ENCODE measurements around the gene SLC25A17.
"Not testable (repeated sequence)": the region's sequence is repeated elsewhere in the genome, so short reads cannot be mapped to it uniquely, and the experiment has no call there.

SLC25A17 gene

GRCh38 chr22:40769761-40770160 lies 49.4 kb downstream of the SLC25A17 start:
- Histone ChIP-seq H3K4me1 (ENCODE audit: insufficient read depth, insufficient read length) (peaks cover 1% of the 10 kb centered on the region), H3K4me3 (ENCODE audit: insufficient read length, low read depth) (no peak overlapping the region), H3K27me3 (ENCODE audit: insufficient read depth, insufficient read length) (no peaks in the 10 kb centered on the region), H3K9ac (ENCODE audit: insufficient read length, low read depth) (no peak overlapping the region), H3K9me3 (ENCODE audit: insufficient read depth, low read length) (no peaks in the 10 kb centered on the region), H3K36me3 (ENCODE audit: insufficient read depth, insufficient read length, low read length) (peaks cover 43% of the 10 kb centered on the region)
- DNase-seq (ENCODE audit: low read depth, low spot score), result no peak
- no peak for TF ChIP-seq YY1 (IDR thresholded peaks at IDR 0.05; ENCODE audit: insufficient read depth, insufficient read length)
- no peak for TF ChIP-seq ZNF274 (IDR thresholded peaks at IDR 0.05; ENCODE audit: low read depth, low read length)
- TF ChIP-seq SUZ12 (IDR thresholded peaks at IDR 0.05; ENCODE audit: extremely low read depth, insufficient read depth, insufficient read length), result no peak

- H3K27me3 ChIP-seq (ENCODE audit: insufficient read depth, insufficient read length), result no peaks in the 10 kb centered on the region
- no peak overlapping the region for H3K9ac ChIP-seq (ENCODE audit: insufficient read length, low read depth)
- DNase-seq (ENCODE audit: low read depth, low spot score), result no peak
- H3K36me3 ChIP-seq (ENCODE audit: insufficient read depth, insufficient read length, low read length), result peaks cover 33% of the 10 kb centered on the region
- no peaks in the 10 kb centered on the region for H3K9me3 ChIP-seq (ENCODE audit: insufficient read depth, low read length)
- no peaks in the 10 kb centered on the region for H3K4me1 ChIP-seq (ENCODE audit: insufficient read depth, insufficient read length)
- H3K4me3 ChIP-seq (ENCODE audit: insufficient read length, low read depth), result no peak overlapping the region
- TF ChIP-seq YY1 (IDR thresholded peaks at IDR 0.05; ENCODE audit: insufficient read depth, insufficient read length), result no peak
- TF ChIP-seq ZNF274 (IDR thresholded peaks at IDR 0.05; ENCODE audit: low read depth, low read length), result no peak
- TF ChIP-seq SUZ12 (IDR thresholded peaks at IDR 0.05; ENCODE audit: extremely low read depth, insufficient read depth, insufficient read length), result no peak
Observed at GRCh38 chr22:40768206-40768605, 50.9 kb downstream of the SLC25A17 start.

- H3K36me3 ChIP-seq (ENCODE audit: insufficient read depth, insufficient read length, low read length), result peaks cover 25% of the 10 kb centered on the region
- H3K4me1 ChIP-seq (ENCODE audit: insufficient read depth, insufficient read length), result no peaks in the 10 kb centered on the region
- DNase-seq (ENCODE audit: low read depth, low spot score), result no peak
- no peak overlapping the region for H3K9ac ChIP-seq (ENCODE audit: insufficient read length, low read depth)
- TF ChIP-seq YY1 (IDR thresholded peaks at IDR 0.05; ENCODE audit: insufficient read depth, insufficient read length) (no peak), ZNF274 (IDR thresholded peaks at IDR 0.05; ENCODE audit: low read depth, low read length) (no peak), SUZ12 (IDR thresholded peaks at IDR 0.05; ENCODE audit: extremely low read depth, insufficient read depth, insufficient read length) (no peak)
- H3K4me3 ChIP-seq (ENCODE audit: insufficient read length, low read depth), result no peak overlapping the region
- H3K27me3 ChIP-seq (ENCODE audit: insufficient read depth, insufficient read length), result no peaks in the 10 kb centered on the region
- no peaks in the 10 kb centered on the region for H3K9me3 ChIP-seq (ENCODE audit: insufficient read depth, low read length)
Observed at GRCh38 chr22:40766956-40767355, 52.2 kb downstream of the SLC25A17 start.

GRCh38 chr22:40764763-40765441 lies 54.2 kb downstream of the SLC25A17 start:
- DNase-seq (ENCODE audit: low read depth, low spot score), result no peak
- no peak overlapping the region for H3K9ac ChIP-seq (ENCODE audit: insufficient read length, low read depth)
- peaks cover 9% of the 10 kb centered on the region for H3K36me3 ChIP-seq (ENCODE audit: insufficient read depth, insufficient read length, low read length)
- no peaks in the 10 kb centered on the region for H3K4me1 ChIP-seq (ENCODE audit: insufficient read depth, insufficient read length)
- TF ChIP-seq YY1 (IDR thresholded peaks at IDR 0.05; ENCODE audit: insufficient read depth, insufficient read length), result no peak
- TF ChIP-seq SUZ12 (IDR thresholded peaks at IDR 0.05; ENCODE audit: extremely low read depth, insufficient read depth, insufficient read length), result no peak
- TF ChIP-seq ZNF274 (IDR thresholded peaks at IDR 0.05; ENCODE audit: low read depth, low read length), result no peak
- H3K27me3 ChIP-seq (ENCODE audit: insufficient read depth, insufficient read length), result no peaks in the 10 kb centered on the region
- no peak overlapping the region for H3K4me3 ChIP-seq (ENCODE audit: insufficient read length, low read depth)
- H3K9me3 ChIP-seq (ENCODE audit: insufficient read depth, low read length), result no peaks in the 10 kb centered on the region

GRCh38 chr22:40759294-40759840 lies 59.8 kb downstream of the SLC25A17 start:
- Histone ChIP-seq H3K4me3 (ENCODE audit: insufficient read length, low read depth) (no peak overlapping the region), H3K9ac (ENCODE audit: insufficient read length, low read depth) (no peak overlapping the region), H3K27me3 (ENCODE audit: insufficient read depth, insufficient read length) (no peaks in the 10 kb centered on the region), H3K4me1 (ENCODE audit: insufficient read depth, insufficient read length) (no peaks in the 10 kb centered on the region), H3K36me3 (ENCODE audit: insufficient read depth, insufficient read length, low read length) (no peaks in the 10 kb centered on the region), H3K9me3 (ENCODE audit: insufficient read depth, low read length) (no peaks in the 10 kb centered on the region)
- DNase-seq (ENCODE audit: low read depth, low spot score), result no peak
- no peak for TF ChIP-seq ZNF274 (IDR thresholded peaks at IDR 0.05; ENCODE audit: low read depth, low read length)
- no peak for TF ChIP-seq YY1 (IDR thresholded peaks at IDR 0.05; ENCODE audit: insufficient read depth, insufficient read length)
- no peak for TF ChIP-seq SUZ12 (IDR thresholded peaks at IDR 0.05; ENCODE audit: extremely low read depth, insufficient read depth, insufficient read length)

GRCh38 chr22:40758851-40759250 lies 60.3 kb downstream of the SLC25A17 start:
- not testable (repeated sequence) for H3K27me3 ChIP-seq (ENCODE audit: insufficient read depth, insufficient read length); H3K4me1 ChIP-seq (ENCODE audit: insufficient read depth, insufficient read length); H3K9me3 ChIP-seq (ENCODE audit: insufficient read depth, low read length); H3K36me3 ChIP-seq (ENCODE audit: insufficient read depth, insufficient read length, low read length); H3K9ac ChIP-seq (ENCODE audit: insufficient read length, low read depth); H3K4me3 ChIP-seq (ENCODE audit: insufficient read length, low read depth); DNase-seq (ENCODE audit: low read depth, low spot score)

- DNase-seq (ENCODE audit: low read depth, low spot score), result no peak
- Histone ChIP-seq H3K9ac (ENCODE audit: insufficient read length, low read depth) (no peak overlapping the region), H3K27me3 (ENCODE audit: insufficient read depth, insufficient read length) (no peaks in the 10 kb centered on the region), H3K4me3 (ENCODE audit: insufficient read length, low read depth) (no peak overlapping the region), H3K36me3 (ENCODE audit: insufficient read depth, insufficient read length, low read length) (no peaks in the 10 kb centered on the region), H3K4me1 (ENCODE audit: insufficient read depth, insufficient read length) (no peaks in the 10 kb centered on the region), H3K9me3 (ENCODE audit: insufficient read depth, low read length) (no peaks in the 10 kb centered on the region)
- no peak for TF ChIP-seq SUZ12 (IDR thresholded peaks at IDR 0.05; ENCODE audit: extremely low read depth, insufficient read depth, insufficient read length)
- no peak for TF ChIP-seq ZNF274 (IDR thresholded peaks at IDR 0.05; ENCODE audit: low read depth, low read length)
- no peak for TF ChIP-seq YY1 (IDR thresholded peaks at IDR 0.05; ENCODE audit: insufficient read depth, insufficient read length)
Observed at GRCh38 chr22:40758390-40758789, 60.8 kb downstream of the SLC25A17 start.

All from NT2/D1 (cell line).